K562 (cell line): ENCODE measurements around the gene TARBP1. TPM values are rescaled to one million over a fixed set of nuclear protein-coding genes. Genes with fewer than 3 reads are reported as not detected.

Experiments used
- BRD9 ChIP-seq: fragments of 450-650 bp; IDR thresholded peaks from 2 replicates; pipeline ENCODE4 v1.6.1; 2018; ENCODE audit warnings: low read depth; ENCODE audit not compliant: partially characterized antibody
- ELF1 ChIP-seq: fragments of 200-800 bp; sonication (Bioruptor generic); IDR thresholded peaks from 2 replicates; pipeline ENCODE4 v1.6.1; 2016; ENCODE audit warnings: missing genetic modification characterization, missing compliant biosample characterization
- HDAC1 ChIP-seq, 2 experiments: fragments of 450-650 bp; IDR thresholded peaks; 2 replicates each; pipeline ENCODE4 v1.6.1; 2016 to 2017; ENCODE audit warnings: inconsistent platforms in 1 of 2, mild to moderate bottlenecking in 1 of 2, moderate library complexity in 1 of 2
- HNRNPL ChIP-seq: fragments of 200-400 bp; formaldehyde crosslinking; IDR thresholded peaks from 2 replicates; pipeline ENCODE4 v1.6.1; 2017; ENCODE audit warnings: low read depth, mild to moderate bottlenecking, low read length
- MYC ChIP-seq, 2 experiments: fragments of 250-450 bp in 1 of 2; sonication (Bioruptor Pico) in 1 of 2; IDR thresholded peaks; 2 replicates each; pipeline versions ENCODE4 v1.5.1 to v1.6.1; 2012 to 2021; ENCODE audit warnings: low read depth in 2 of 2, borderline replicate concordance in 1 of 2, improper control_type of control experiment in 1 of 2, low read length in 1 of 2, mild to moderate bottlenecking in 1 of 2, moderate library complexity in 1 of 2
- NR2C2 ChIP-seq, 2 experiments: fragments of 200-800 bp in 1 of 2; sonication (Bioruptor generic) in 1 of 2; sonication (generic) in 1 of 2; formaldehyde crosslinking in 1 of 2; IDR thresholded peaks; 2 replicates each; pipeline versions ENCODE4 v1.6.1 to v1.8.0; 2016 to 2022; ENCODE audit warnings: mild to moderate bottlenecking in 1 of 2, missing compliant biosample characterization in 1 of 2, missing genetic modification characterization in 1 of 2, missing genetic modification reagents in 1 of 2
- NR2F6 ChIP-seq: fragments of 450-650 bp; formaldehyde crosslinking; IDR thresholded peaks from 2 replicates; pipeline ENCODE4 v1.4.0; 2020; ENCODE audit warnings: mild to moderate bottlenecking
- RBM14 ChIP-seq: fragments of 200-400 bp; formaldehyde crosslinking; IDR thresholded peaks from 2 replicates; pipeline ENCODE4 v1.6.1; 2018; ENCODE audit warnings: low read depth, mild to moderate bottlenecking, low read length, moderate library complexity, borderline replicate concordance; ENCODE audit not compliant: insufficient read depth
- SAFB ChIP-seq: fragments of 200-400 bp; formaldehyde crosslinking; IDR thresholded peaks from 2 replicates; pipeline ENCODE4 v1.6.1; 2017; ENCODE audit warnings: low read depth, low read length, borderline replicate concordance
- SFPQ ChIP-seq: fragments of 200-400 bp; formaldehyde crosslinking; IDR thresholded peaks from 2 replicates; pipeline ENCODE4 v1.6.1; 2017; ENCODE audit warnings: mild to moderate bottlenecking, low read depth, low read length, moderate library complexity
- THAP7 ChIP-seq: fragments of 250-450 bp; sonication (Bioruptor Pico); IDR thresholded peaks from 2 replicates; pipeline ENCODE4 v1.5.0; 2021
- TSC22D4 ChIP-seq: fragments of 450-650 bp; IDR thresholded peaks from 2 replicates; pipeline ENCODE4 v1.6.1; 2016; ENCODE audit warnings: missing genetic modification characterization, missing biosample characterization, control low read depth
- U2AF2 ChIP-seq: fragments of 200-400 bp; formaldehyde crosslinking; optimal IDR thresholded peaks from 2 replicates; pipeline ENCODE3; 2017; ENCODE audit warnings: low read depth, mild to moderate bottlenecking, low read length
- ZBTB1 ChIP-seq: sonication (generic); formaldehyde crosslinking; IDR thresholded peaks from 2 replicates; pipeline ENCODE4 v1.8.1; 2023; ENCODE audit warnings: missing genetic modification reagents, low read depth, mild to moderate bottlenecking, borderline replicate concordance
- ZBTB2 ChIP-seq: fragments of 450-650 bp; IDR thresholded peaks from 2 replicates; pipeline ENCODE4 v1.6.1; 2016; ENCODE audit warnings: antibody characterized with exemption
- ZNF165 ChIP-seq: fragments of 250-450 bp; sonication (Bioruptor Pico); IDR thresholded peaks from 2 replicates; pipeline ENCODE4 v1.4.0; 2020; ENCODE audit warnings: borderline replicate concordance
- ZNF175 ChIP-seq: fragments of 200-800 bp; sonication (Bioruptor generic); IDR thresholded peaks from 2 replicates; pipeline ENCODE4 v1.6.1; 2016; ENCODE audit warnings: low read depth, mild to moderate bottlenecking, missing genetic modification characterization, missing compliant biosample characterization
- ZNF24 ChIP-seq: fragments of 450-650 bp; IDR thresholded peaks from 2 replicates; pipeline ENCODE4 v1.6.1; 2016
- ZNF324 ChIP-seq: fragments of 250-450 bp; sonication (Bioruptor Pico); IDR thresholded peaks from 2 replicates; pipeline ENCODE4 v1.4.0; 2020; ENCODE audit warnings: mild to moderate bottlenecking
- ZNF586 ChIP-seq: fragments of 450-650 bp; formaldehyde crosslinking; conservative IDR thresholded peaks from 2 replicates; pipeline ENCODE4 v1.4.0; 2020; ENCODE audit warnings: mild to moderate bottlenecking, moderate library complexity
- ZNF655 ChIP-seq: fragments of 250-450 bp; sonication (Bioruptor Pico); IDR thresholded peaks from 2 replicates; pipeline ENCODE4 v1.5.0; 2021
- polyA plus RNA-seq, 8 experiments: library from polyadenylated mRNA; depleted of rRNA in 4 of 8; stranded (reverse) in 5 of 8; unstranded in 3 of 8; fragments of >200 nt; fragmentation: Nextera tagmentation in 2 of 8; fragmentation: Illumina TruSeq in 1 of 8; extraction: Ambion mirVana in 2 of 8; extraction: Trizol in 1 of 8; gene quantifications; 2 replicates each; pipeline versions ENCODE4 v1.2.1 to v1.2.3, GENCODE V29; 2011 to 2014; ENCODE audit warnings: inconsistent platforms in 1 of 8, missing spikeins in 1 of 8
- total RNA-seq, 7 experiments: library from RNA; depleted of rRNA in 6 of 7; stranded (reverse); fragments of >200 nt in 6 of 7; fragmentation: Illumina TruSeq in 2 of 7; extraction: Trizol in 2 of 7; gene quantifications; 2 replicates each; pipeline versions ENCODE4 v1.2.1 to v1.2.3, GENCODE V29; 2011 to 2021; ENCODE audit warnings: low replicate concordance in 1 of 7

Gene TARBP1
- total and polyA plus RNA-seq, 9 of the 15 experiments (the other 6 are each of a cell fraction or from before 2014, with no cell fraction given) = 8.8 to 48.0 (median 22.9) TPM

GRCh38 chr1:234486858-234487840 is 8.2 kb upstream of the TARBP1 start (continued):
- peak; percentile 66 for TF ChIP-seq BRD9
- TF ChIP-seq U2AF2 = no peak
- TF ChIP-seq THAP7 = no peak
- TF ChIP-seq ZNF655 (CRISPR knock-in tag) = no peak
- TF ChIP-seq NR2C2 (CRISPR knock-in tag; IDR thresholded peaks at IDR 0.05) = no peak
- TF ChIP-seq NR2C2 (tag; IDR thresholded peaks at IDR 0.05) = no peak
- TF ChIP-seq RBM14 = no peak
- TF ChIP-seq ZNF324 (CRISPR knock-in tag) = no peak
- no peak for TF ChIP-seq TSC22D4 (tag)
- TF ChIP-seq ZNF24 = no peak
- TF ChIP-seq ZBTB2 = no peak
- no peak for TF ChIP-seq HDAC1 (IDR thresholded peaks at IDR 0.05)
- TF ChIP-seq HNRNPL = no peak
- TF ChIP-seq NR2F6 (CRISPR knock-in tag) = no peak
- TF ChIP-seq SAFB = no peak
- peak; percentile 18; the same call in 1 of the 2 replicates for TF ChIP-seq MYC (IDR thresholded peaks at IDR 0.05; ENCODE audit: low read depth, low read length)
- no peak for TF ChIP-seq MYC (CRISPR knock-in tag; IDR thresholded peaks at IDR 0.05; ENCODE audit: borderline replicate concordance, low read depth)
- TF ChIP-seq ZNF165 (CRISPR knock-in tag) = no peak
- TF ChIP-seq ELF1 (tag) = 0 out of 2 replicates have a peak, but pooled peaks have one; percentile 23
- no peak for TF ChIP-seq SFPQ
- no peak for TF ChIP-seq ZNF175 (CRISPR knock-in tag)
- TF ChIP-seq ZNF586 (CRISPR knock-in tag) = no peak
- TF ChIP-seq ZBTB1 (CRISPR knock-in tag) = no peak
